ENCODE measurements around the gene FAM83F.
A peak's percentile ranks its signal among the peaks of the same experiment; 100 is the strongest.

The FAM83F gene

DNA sequence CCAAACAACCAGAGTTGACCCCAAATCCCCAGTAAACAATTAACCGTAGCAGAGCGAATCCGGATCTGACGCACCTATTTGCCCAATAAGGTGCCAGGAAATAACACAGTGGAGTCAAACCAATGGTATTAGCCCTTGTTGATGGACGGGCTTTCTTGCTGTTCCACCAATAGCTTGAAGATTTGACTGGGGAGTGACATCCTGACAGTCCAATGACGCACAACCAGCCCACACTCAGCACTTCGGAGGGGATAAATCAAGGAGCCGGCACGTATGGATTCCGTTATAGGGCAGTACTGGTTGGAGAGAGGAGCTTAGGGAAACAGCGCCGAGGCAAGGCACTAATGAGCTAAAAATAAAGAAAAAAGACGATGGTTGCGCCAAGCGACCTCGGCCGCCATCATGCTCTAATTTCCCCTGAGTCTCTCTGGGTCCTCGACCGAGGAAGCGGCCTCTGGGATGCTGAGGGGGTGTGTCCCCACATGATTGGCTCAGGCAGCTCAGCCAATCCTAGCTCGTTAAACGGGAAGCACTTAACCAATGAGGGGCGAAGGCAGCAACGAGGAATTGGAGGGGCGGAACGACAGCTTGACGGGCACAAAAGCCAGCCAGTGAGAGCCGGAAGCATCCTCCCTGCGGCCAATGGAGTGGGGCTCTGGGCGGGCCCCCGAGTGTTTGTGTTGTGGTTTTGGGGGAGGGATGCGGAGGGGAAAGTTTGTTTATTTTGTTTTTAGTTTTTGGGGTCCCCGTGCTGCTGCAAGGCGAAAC, 49.5 kb downstream of the FAM83F start:
- ATAC-seq (ENCODE audit: low read depth) (peak; percentile 88), DNase-seq (ENCODE audit: low spot score) (peak; percentile 96)
- no peaks in the 10 kb centered on the region for H3K9me3 ChIP-seq (ENCODE audit: severe bottlenecking)
- H3K4me1 ChIP-seq (ENCODE audit: insufficient read depth, poor library complexity, severe bottlenecking) = peaks cover 19% of the 10 kb centered on the region
- H3K27me3 ChIP-seq (ENCODE audit: insufficient read depth, poor library complexity, severe bottlenecking) = no peaks in the 10 kb centered on the region
- TF ChIP-seq, protein P1, sequence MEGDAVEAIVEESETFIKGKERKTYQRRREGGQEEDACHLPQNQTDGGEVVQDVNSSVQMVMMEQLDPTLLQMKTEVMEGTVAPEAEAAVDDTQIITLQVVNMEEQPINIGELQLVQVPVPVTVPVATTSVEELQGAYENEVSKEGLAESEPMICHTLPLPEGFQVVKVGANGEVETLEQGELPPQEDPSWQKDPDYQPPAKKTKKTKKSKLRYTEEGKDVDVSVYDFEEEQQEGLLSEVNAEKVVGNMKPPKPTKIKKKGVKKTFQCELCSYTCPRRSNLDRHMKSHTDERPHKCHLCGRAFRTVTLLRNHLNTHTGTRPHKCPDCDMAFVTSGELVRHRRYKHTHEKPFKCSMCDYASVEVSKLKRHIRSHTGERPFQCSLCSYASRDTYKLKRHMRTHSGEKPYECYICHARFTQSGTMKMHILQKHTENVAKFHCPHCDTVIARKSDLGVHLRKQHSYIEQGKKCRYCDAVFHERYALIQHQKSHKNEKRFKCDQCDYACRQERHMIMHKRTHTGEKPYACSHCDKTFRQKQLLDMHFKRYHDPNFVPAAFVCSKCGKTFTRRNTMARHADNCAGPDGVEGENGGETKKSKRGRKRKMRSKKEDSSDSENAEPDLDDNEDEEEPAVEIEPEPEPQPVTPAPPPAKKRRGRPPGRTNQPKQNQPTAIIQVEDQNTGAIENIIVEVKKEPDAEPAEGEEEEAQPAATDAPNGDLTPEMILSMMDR (IDR thresholded peaks at IDR 0.05; ENCODE audit: poor library complexity, severe bottlenecking) = no peak
- peak overlapping the region; percentile 54 for H3K4me3 ChIP-seq (ENCODE audit: severe bottlenecking)
- no peaks in the 10 kb centered on the region for H3K36me3 ChIP-seq (ENCODE audit: low read depth)
- peak overlapping the region; percentile 32 for H3K27ac ChIP-seq (ENCODE audit: poor library complexity, severe bottlenecking)

DNA sequence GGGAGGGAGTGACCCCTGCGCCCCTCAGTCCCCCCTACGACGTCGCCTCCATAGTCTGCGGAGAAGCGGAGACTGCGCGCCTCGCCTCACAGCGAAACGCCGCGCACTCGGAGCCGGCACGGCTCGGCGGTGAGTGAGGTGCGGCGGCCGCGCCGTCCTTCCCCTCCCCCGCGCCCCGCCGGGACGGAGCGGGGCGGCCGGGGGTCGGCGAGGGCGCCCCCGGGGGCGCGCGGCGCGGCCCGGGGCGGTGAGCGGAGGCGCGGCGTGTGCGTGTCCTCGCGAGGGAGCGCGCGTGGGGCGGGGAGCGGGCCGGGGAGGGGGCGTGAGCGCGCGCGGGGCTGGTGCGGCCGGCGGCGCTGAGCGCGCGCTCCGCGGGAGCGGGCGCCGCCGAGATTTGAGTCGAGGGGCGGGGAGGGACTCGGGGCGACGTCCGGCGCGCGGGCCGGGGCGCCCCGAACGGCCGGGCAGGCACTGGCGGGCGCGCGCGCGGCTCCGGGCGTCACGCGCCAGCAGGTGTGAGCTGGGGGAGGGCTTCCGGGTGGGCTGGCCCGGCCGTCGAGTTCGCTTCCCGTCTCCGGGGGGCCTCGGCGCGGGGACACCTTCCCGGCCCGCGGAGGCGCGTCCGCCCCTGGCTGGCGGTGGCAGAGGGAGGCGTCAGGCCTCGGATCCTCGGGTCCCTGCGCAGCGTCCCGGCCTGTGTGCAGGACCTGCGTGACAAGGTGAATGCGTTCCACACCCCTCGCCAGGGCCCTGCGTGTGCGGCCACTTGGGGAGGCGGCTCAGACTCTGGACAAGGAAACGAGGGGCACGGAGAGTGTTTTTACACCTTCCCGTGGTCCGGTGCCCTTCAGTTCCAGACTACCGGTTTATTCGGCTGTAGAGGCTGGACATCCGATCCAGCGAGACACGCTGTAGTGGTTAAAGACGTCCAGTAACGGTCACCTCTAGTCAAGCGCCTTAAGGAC, 50.4 kb downstream of the FAM83F start:
- H3K4me3 ChIP-seq (ENCODE audit: severe bottlenecking) = peak overlapping the region; percentile 54
- ATAC-seq (ENCODE audit: low read depth) = 0 out of 3 replicates have a peak, but pooled peaks have one; percentile 5
- no peaks in the 10 kb centered on the region for H3K27me3 ChIP-seq (ENCODE audit: insufficient read depth, poor library complexity, severe bottlenecking)
- H3K9me3 ChIP-seq (ENCODE audit: severe bottlenecking) = no peaks in the 10 kb centered on the region
- TF ChIP-seq, protein P1 (IDR thresholded peaks at IDR 0.05; ENCODE audit: poor library complexity, severe bottlenecking) = no peak
- H3K4me1 ChIP-seq (ENCODE audit: insufficient read depth, poor library complexity, severe bottlenecking) = peaks cover 19% of the 10 kb centered on the region
- peak overlapping the region; percentile 32 for H3K27ac ChIP-seq (ENCODE audit: poor library complexity, severe bottlenecking)
- DNase-seq (ENCODE audit: low spot score) = no peak
- no peaks in the 10 kb centered on the region for H3K36me3 ChIP-seq (ENCODE audit: low read depth)

DNA sequence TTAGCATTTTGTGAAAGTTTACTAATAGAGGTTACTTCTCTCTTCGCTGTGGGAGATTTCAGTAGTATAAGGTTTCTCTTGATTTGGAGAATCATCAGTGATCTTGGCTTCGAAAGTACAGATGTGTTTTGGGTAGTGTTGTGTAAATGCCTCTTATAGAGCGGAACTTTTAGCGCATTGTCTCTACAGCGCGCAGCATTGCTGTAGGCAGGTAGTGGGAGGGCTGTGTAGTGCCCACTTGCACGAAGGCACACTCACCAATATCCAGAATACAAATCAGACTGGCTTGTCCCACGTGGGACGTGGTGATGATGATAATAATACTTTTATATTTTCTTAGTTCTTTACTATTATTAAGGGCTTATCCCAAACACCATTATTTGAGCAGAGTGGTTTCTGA, 51.4 kb downstream of the FAM83F start:
- ATAC-seq (ENCODE audit: low read depth) = no peak
- Histone ChIP-seq H3K27ac (ENCODE audit: poor library complexity, severe bottlenecking) (no peak overlapping the region), H3K4me1 (ENCODE audit: insufficient read depth, poor library complexity, severe bottlenecking) (peaks cover 9% of the 10 kb centered on the region), H3K36me3 (ENCODE audit: low read depth) (no peaks in the 10 kb centered on the region), H3K9me3 (ENCODE audit: severe bottlenecking) (no peaks in the 10 kb centered on the region), H3K4me3 (ENCODE audit: severe bottlenecking) (peak overlapping the region; percentile 54), H3K27me3 (ENCODE audit: insufficient read depth, poor library complexity, severe bottlenecking) (no peaks in the 10 kb centered on the region)
- DNase-seq (ENCODE audit: low spot score) = no peak
- TF ChIP-seq, protein P1 (IDR thresholded peaks at IDR 0.05; ENCODE audit: poor library complexity, severe bottlenecking) = no peak

- Histone ChIP-seq H3K27me3 (ENCODE audit: insufficient read depth, poor library complexity, severe bottlenecking) (no peaks in the 10 kb centered on the region), H3K9me3 (ENCODE audit: severe bottlenecking) (no peaks in the 10 kb centered on the region), H3K36me3 (ENCODE audit: low read depth) (no peaks in the 10 kb centered on the region), H3K4me3 (ENCODE audit: severe bottlenecking) (no peak overlapping the region), H3K4me1 (ENCODE audit: insufficient read depth, poor library complexity, severe bottlenecking) (no peaks in the 10 kb centered on the region), H3K27ac (ENCODE audit: poor library complexity, severe bottlenecking) (no peak overlapping the region)
- ATAC-seq (ENCODE audit: low read depth) (no peak), DNase-seq (ENCODE audit: low spot score) (no peak)
- TF ChIP-seq, protein P1 (IDR thresholded peaks at IDR 0.05; ENCODE audit: poor library complexity, severe bottlenecking) = no peak
Measured at GRCh38 chr22:40050258-40050657, 55.5 kb downstream of the FAM83F start.
